NCI-H2227 treated with DMSO at 0.1 percent for 48 hours (cell line): Measurements from ENCODE around the gene GHRH.

ENCODE experiments used
- DNase-seq: peaks from one replicate; lab custom pipeline; 2025; lab: John Stamatoyannopoulos, UW

The GHRH gene

GRCh38 chr20:37236462-37236861 is 25.2 kb downstream of the GHRH start:
- no peak for DNase-seq

- DNase-seq = no peak
These were observed 26.5 kb downstream of the GHRH start for GRCh38 chr20:37235065-37235464.

GRCh38 chr20:37234254-37234581 is 27.4 kb downstream of the GHRH start:
- peak; percentile 89 for DNase-seq

DNA sequence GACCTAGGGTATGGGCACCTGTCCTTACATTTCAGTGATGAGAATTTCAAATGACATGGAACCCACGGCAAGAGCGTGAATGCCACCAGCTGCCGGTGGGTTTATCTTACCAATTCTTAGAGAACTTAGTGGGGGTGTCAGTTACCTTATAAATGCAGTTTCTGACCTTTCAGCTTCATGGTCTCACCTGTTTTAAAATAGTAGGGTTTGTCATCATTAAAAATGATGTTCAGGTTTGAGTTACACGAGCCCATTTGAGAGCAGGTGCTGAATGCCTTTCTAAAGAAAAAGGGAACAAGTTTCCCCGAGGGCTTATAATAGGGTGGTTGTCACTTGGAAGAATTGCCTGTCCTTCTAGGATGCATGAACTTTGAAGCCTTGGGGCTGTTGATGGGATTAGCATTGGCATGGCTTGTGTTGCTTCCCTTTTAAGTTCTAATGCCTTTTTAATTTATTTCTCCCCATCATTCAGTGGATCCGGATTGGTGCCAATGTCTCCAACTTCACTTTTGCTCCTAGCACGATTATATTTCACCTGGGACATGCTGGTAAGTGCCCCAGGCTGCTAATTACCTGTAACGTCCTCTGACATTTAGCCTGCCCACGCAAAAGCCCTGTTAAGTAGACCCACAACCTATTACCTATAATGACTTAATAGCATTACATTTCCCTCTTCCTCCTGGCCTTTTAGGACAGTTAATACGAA is 27.9 kb downstream of the GHRH start:
- DNase-seq = no peak

GRCh38 chr20:37231947-37232630 is 29.5 kb downstream of the GHRH start:
- DNase-seq = peak; percentile 94

- DNase-seq = no peak
These were observed 31.4 kb downstream of the GHRH start for GRCh38 chr20:37230200-37230599.

DNA sequence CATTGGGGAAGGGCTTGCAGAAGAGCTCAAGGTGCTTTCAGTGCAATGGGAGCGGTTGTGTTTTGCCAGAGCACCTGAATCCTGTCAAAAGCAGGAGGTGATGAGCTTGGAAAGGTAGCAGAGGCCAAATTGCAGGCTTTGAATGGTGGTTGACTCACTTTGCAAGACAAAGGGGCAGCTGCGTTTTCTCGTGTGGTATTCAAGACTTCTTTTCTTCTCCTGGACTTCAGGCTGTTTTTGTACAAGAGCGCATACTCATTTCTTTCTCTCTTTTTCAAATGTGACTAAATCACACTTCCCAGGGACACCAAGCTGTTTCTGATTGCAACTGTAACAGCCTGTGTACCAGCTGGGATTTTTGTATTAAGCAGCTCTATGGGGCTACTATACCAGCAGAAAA is 32.3 kb downstream of the GHRH start:
- DNase-seq = peak; percentile 34

DNA sequence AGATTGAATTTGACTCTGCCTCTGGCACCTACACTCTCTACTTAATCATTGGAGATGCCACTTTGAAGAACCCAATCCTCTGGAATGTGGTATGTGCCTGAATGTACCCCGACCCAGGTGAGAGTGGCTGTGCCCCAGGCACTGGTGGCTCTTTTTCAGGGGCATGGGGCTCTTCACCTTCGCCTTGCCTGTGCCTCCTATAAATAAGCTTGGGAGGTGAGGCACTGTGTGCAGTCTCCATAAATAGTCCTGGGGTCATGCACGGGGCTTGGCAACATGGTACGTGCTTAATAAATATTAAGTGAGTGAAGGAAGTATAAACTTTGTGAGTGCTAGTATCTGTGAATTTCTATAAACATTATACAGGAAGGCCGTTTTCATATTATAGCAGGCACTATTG is 33.0 kb downstream of the GHRH start:
- DNase-seq = no peak

DNA sequence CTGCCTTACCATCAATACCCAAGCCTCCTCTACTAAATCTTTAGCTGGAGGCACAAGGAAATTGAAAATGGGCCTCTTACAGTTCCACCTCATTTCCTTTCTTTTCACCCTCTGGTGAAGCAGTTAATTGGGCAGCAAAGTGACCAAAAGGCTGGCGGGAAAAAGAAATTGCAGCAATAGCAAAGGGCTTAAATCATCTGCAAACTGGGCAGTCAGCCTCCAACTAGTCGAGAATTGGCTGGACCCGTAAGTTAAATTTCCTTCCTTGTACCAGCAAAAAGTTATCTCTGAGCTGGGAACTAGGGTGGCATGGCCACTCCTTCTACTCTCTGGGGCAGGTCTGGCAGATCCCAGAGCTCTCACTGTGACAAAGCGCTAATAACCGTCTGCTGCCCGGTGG is 33.5 kb downstream of the GHRH start:
- no peak for DNase-seq

GRCh38 chr20:37226889-37227288 is 34.7 kb downstream of the GHRH start:
- no peak for DNase-seq

DNA sequence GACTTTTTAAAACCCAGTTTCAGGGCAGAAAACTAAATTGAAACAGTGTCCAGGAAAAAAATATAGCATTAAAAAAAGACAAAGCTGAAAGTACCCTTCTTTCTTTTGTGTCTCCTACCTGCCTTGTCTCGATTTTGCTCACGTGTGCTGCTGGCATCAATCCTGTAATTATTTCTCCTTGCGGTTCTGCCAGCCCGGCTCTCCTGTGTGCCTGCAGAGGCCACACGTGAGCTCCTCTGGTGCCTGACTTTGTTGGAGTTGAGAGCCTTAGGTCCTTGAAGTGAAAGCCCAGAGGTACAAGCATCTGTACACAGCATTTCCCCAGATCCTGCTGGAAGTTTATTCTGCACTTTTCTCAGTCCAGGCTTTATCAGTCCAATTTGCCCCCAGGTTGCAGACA is 36.5 kb downstream of the GHRH start:
- DNase-seq = peak; percentile 23

DNA sequence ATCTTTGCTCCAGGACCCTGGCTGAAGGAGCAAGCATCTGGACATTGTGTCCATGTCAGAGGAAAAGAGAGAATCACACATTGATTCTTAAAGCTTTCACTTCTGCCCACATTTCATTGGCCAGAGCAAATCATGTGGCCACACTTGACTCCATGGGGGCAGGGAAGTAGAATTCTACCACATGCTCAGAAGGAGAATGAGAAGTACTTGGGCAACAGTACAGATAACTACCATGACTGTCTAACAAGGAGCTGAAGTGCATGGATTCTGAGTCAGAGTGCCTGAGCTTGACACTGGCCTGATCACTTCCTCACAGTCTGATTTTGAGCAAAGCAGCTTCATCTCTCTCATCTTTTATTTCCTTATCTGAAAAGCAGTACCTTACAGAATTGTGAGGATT is 38.6 kb downstream of the GHRH start:
- DNase-seq = peak; percentile 18

DNA sequence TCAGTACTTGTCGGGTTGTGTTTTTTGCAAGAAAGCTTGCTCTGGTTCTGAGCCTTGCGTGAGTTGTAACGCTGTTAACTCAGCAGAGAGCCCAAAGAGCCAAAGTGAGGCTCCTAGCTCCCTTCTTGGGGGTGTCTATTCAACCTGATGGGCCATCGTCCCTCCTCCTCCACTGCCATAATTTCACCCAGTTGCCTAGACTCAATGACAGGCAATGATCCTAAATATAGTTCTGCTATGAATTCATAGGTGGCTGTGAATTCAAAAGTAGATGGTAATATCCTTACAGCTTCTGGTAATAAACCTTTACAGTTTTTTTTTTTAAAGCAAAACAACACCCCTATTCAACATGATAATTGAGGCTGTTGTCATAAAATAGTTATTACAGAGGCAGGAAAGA is 39.5 kb downstream of the GHRH start:
- DNase-seq = no peak

- DNase-seq = no peak
These were observed 40.9 kb downstream of the GHRH start for GRCh38 chr20:37220731-37221130.

- DNase-seq = peak; percentile 77
These were observed 41.6 kb downstream of the GHRH start for GRCh38 chr20:37219751-37220668.

DNA sequence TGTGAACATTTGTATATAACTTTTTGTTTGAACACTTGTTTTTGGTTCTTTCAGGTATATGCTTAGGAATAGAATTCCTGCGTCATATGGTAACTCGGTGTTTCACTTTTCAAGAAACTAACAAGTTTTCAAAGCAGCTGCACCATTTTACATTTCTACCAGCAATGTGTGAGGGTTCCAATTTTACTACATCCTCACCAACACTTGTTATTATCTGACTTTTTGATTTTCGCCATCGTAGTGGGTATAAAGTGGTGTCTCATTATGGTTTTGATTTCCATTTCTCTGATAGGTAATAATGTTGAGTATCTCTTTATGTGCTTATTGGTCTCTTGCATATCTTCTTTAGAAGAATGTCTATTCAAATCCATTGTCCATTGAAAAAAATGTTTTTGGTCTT is 42.6 kb downstream of the GHRH start:
- no peak for DNase-seq

GRCh38 chr20:37218441-37218840 is 43.2 kb downstream of the GHRH start:
- DNase-seq = no peak

DNA sequence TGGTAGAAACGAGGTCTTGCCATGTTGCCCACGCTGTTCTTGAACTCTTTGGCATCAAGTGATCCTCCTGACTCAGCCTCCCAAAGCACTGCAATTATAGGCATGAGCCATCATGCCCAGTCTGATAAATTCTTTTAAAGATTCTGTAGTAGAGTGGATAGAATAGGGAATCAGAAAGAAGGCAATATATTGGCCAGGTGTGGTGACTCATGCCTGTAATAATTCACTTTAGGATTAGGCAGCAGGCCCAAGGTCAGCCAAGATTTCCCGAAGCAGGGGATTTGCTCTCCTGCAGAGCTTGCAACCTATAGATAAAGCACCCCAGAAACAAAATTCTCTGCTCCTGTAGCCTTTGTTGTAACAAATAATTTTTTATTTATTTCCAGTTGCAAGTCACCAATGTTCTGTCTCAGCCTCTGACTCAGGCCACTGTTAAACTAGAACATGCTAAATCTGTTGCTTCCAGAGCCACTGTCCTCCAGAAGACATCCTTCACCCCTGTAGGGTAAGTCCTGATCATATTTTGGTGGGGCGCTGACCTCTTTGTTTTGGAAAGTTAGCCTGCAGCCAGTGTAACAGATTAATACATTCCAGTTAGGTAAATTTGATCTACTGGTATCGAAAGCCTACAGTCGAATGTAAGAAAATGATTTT is 51.8 kb downstream of the GHRH start:
- no peak for DNase-seq

DNA sequence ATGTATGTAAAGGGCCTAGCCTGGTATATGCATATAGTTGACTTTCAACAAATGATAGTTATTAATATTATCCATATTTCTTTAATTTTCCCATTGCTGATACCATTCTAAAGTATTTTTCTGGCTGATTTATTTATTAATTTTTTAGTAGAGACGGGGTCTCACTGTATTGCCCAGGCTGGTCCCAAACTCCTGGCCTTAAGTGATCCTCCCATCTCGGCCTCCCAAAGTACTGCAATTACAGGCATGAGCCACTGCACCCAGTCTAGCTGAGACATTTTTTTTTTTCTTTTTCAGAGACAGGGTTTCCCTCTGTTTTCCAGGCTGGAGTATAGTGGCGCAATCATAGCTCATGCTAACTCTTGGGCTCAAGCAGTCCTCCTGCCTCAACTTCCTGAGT is 52.4 kb downstream of the GHRH start:
- DNase-seq = no peak

GRCh38 chr20:37207171-37207570 is 54.4 kb downstream of the GHRH start:
- no peak for DNase-seq

- DNase-seq = peak; percentile 33
These were observed 55.8 kb downstream of the GHRH start for GRCh38 chr20:37205794-37206193.

GRCh38 chr20:37205130-37205529 is 56.5 kb downstream of the GHRH start:
- DNase-seq = no peak
